OCI-M2 (cell line): ENCODE measurements around the gene CORO7.

ENCODE experiments used
- DNase-seq: peaks from one replicate; lab custom pipeline; 2025; ENCODE audit not compliant: unreplicated experiment; lab: John Stamatoyannopoulos, UW

Gene CORO7

GRCh38 chr16:4426722-4427372 is 10.5 kb upstream of the CORO7 start:
- DNase-seq: no peak

GRCh38 chr16:4426021-4426684 is 9.8 kb upstream of the CORO7 start:
- no peak for DNase-seq

- peak; percentile 82 for DNase-seq
These were observed 9.1 kb upstream of the CORO7 start, which contains the start of gene DNAJA3 for GRCh38 chr16:4425378-4426020. Gene DNAJA3 (plus strand): TSS chr16:4425868. CDS start chr16:4425882, 14 bp downstream.

GRCh38 chr16:4420505-4421105 is 4.2 kb upstream of the CORO7 start:
- DNase-seq: no peak

- DNase-seq: no peak
These were observed 3.1 kb upstream of the CORO7 start for GRCh38 chr16:4419402-4419959.

- peak; percentile 26 for DNase-seq
These were observed 727 bp downstream of the CORO7 start for GRCh38 chr16:4415538-4416199.

GRCh38 chr16:4414187-4414917 is 2.0 kb downstream of the CORO7 start:
- DNase-seq: no peak

GRCh38 chr16:4412854-4413253 is 3.5 kb downstream of the CORO7 start:
- DNase-seq: no peak

GRCh38 chr16:4412159-4412558 is 4.2 kb downstream of the CORO7 start:
- no peak for DNase-seq

GRCh38 chr16:4411684-4412083 is 4.7 kb downstream of the CORO7 start:
- DNase-seq: no peak

GRCh38 chr16:4410335-4411075 is 5.9 kb downstream of the CORO7 start:
- no peak for DNase-seq

GRCh38 chr16:4409081-4409932 is 7.1 kb downstream of the CORO7 start:
- DNase-seq: no peak

GRCh38 chr16:4408323-4408690 is 8.1 kb downstream of the CORO7 start:
- no peak for DNase-seq

GRCh38 chr16:4407543-4408322 is 8.7 kb downstream of the CORO7 start:
- DNase-seq: no peak

GRCh38 chr16:4404967-4405696 is 11.3 kb downstream of the CORO7 start:
- no peak for DNase-seq

GRCh38 chr16:4404247-4404966 is 12.0 kb downstream of the CORO7 start:
- no peak for DNase-seq
